NB4 (cell line): ENCODE results near the gene FGF14.

Source experiments
- DNase-seq: peaks from one replicate; pipeline ENCODE4 v3.0.0; 2010; ENCODE audit warnings: low read depth
- H3K4me3 ChIP-seq: one replicate; pipeline ENCODE4 v1.5.1; 2011; ENCODE audit warnings: mild to moderate bottlenecking, low read depth, low read length, moderate library complexity
- MYC ChIP-seq: IDR thresholded peaks from 2 replicates; pipeline ENCODE4 v1.6.1; 2011; ENCODE audit warnings: low read depth, low read length
- POLR2A ChIP-seq: IDR thresholded peaks from 2 replicates; pipeline ENCODE4 v1.6.1; 2011; ENCODE audit warnings: mild to moderate bottlenecking; ENCODE audit not compliant: insufficient read length; ENCODE audit errors: extremely low read depth
- TF ChIP-seq, protein P1 (sequence below): IDR thresholded peaks from 2 replicates; pipeline ENCODE4 v1.6.1; 2011; ENCODE audit warnings: low read depth, low read length
- TF ChIP-seq, protein P2 (sequence below): IDR thresholded peaks from one replicate; pipeline ENCODE4 v1.5.1; 2012; ENCODE audit warnings: low read depth, low read length

FGF14 gene

GRCh38 chr13:102402290-102402689 lies 442 bp upstream of the FGF14 start:
- DNase-seq, result no peak
- H3K4me3 ChIP-seq, result no peak overlapping the region
- TF ChIP-seq MYC, result no peak
- TF ChIP-seq, protein P1, sequence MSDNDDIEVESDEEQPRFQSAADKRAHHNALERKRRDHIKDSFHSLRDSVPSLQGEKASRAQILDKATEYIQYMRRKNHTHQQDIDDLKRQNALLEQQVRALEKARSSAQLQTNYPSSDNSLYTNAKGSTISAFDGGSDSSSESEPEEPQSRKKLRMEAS, result no peak
- no peak for TF ChIP-seq POLR2A
- TF ChIP-seq, protein P2, sequence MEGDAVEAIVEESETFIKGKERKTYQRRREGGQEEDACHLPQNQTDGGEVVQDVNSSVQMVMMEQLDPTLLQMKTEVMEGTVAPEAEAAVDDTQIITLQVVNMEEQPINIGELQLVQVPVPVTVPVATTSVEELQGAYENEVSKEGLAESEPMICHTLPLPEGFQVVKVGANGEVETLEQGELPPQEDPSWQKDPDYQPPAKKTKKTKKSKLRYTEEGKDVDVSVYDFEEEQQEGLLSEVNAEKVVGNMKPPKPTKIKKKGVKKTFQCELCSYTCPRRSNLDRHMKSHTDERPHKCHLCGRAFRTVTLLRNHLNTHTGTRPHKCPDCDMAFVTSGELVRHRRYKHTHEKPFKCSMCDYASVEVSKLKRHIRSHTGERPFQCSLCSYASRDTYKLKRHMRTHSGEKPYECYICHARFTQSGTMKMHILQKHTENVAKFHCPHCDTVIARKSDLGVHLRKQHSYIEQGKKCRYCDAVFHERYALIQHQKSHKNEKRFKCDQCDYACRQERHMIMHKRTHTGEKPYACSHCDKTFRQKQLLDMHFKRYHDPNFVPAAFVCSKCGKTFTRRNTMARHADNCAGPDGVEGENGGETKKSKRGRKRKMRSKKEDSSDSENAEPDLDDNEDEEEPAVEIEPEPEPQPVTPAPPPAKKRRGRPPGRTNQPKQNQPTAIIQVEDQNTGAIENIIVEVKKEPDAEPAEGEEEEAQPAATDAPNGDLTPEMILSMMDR, result no peak

DNA sequence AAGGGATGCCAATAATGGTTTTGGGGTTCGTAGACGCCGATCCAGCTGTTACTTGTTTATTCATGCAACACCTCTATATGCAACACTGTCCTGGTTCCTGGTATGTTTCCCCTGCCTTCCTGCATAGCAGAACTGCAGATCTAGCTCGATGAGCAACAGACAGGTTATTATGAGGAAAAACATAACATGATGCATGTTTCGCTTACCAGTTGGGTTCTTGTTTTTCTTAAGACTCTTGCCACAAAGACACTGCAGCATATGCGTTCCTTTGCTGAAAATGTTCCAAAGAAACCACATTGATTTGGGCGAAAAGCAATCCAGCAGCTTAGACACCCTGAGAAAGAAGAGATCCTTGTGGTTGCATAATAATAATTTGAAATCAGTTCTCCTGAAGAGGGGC lies 583 bp downstream of the FGF14 start:
- H3K4me3 ChIP-seq, result no peak overlapping the region
- no peak for TF ChIP-seq POLR2A
- TF ChIP-seq, protein P2, result no peak
- TF ChIP-seq, protein P1, result no peak
- TF ChIP-seq MYC, result no peak
- no peak for DNase-seq

- no peak overlapping the region for H3K4me3 ChIP-seq
- TF ChIP-seq MYC (no peak), POLR2A (no peak)
- TF ChIP-seq, protein P2, result no peak
- TF ChIP-seq, protein P1, result no peak
Observed at GRCh38 chr13:102400675-102401145, 1.1 kb downstream of the FGF14 start.

GRCh38 chr13:102399791-102400674 lies 1.8 kb downstream of the FGF14 start:
- DNase-seq, result no peak
- no peak overlapping the region for H3K4me3 ChIP-seq
- TF ChIP-seq, protein P1, result no peak
- TF ChIP-seq POLR2A (no peak), MYC (no peak)
- TF ChIP-seq, protein P2, result no peak

More at GRCh38 chr13:102400675-102401145, 1.1 kb downstream of the FGF14 start:
- no peak for DNase-seq

DNA sequence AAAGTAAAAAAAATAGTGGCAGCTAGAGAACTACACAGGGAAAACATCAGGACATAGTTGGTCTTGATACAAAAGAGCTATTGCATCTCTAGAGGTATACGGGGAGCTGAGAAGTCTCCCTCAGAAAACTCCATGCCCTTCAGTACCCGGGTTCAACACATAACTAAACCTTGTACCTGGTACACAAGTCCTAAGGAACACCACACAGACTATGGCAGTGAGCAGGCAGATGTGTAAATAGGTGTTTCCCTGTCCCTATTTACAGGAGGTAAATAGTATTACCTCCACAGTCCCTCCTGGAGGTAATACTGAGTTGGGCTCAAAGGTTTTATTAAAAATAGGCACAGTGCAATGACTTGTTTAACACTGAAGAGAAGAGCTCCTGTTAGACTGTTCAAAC lies 5.9 kb downstream of the FGF14 start:
- TF ChIP-seq, protein P2, result no peak
- no peak for TF ChIP-seq MYC
- TF ChIP-seq, protein P1, result no peak
- TF ChIP-seq POLR2A, result no peak
- H3K4me3 ChIP-seq, result no peak overlapping the region
- DNase-seq, result no peak
